ENCODE data around the gene FHL5.
"Not testable (repeated sequence)": the region's sequence is repeated elsewhere in the genome, so short reads cannot be mapped to it uniquely, and the experiment has no call there.

FHL5 gene

GRCh38 chr6:96562886-96563285 is at the start of gene FHL5:
Gene FHL5, plus strand, starts transcription at chr6:96563128. Its CDS starts 40,486 bp downstream, at chr6:96603614.
- DNase-seq, result no peak

GRCh38 chr6:96520171-96521115 is 42.5 kb upstream of the FHL5 start:
- DNase-seq, result no peak

GRCh38 chr6:96521306-96521643 is 41.7 kb upstream of the FHL5 start:
- DNase-seq, result no peak

- peak; percentile 82 to 92 (median 86) for DNase-seq
Observed at GRCh38 chr6:96521644-96522464, 41.1 kb upstream of the FHL5 start, which contains the start of gene UFL1. Gene UFL1, plus strand, starts transcription at chr6:96521806. Its CDS starts 68 bp downstream, at chr6:96521874.

GRCh38 chr6:96522465-96523009 is 40.4 kb upstream of the FHL5 start:
- DNase-seq, result no peak

GRCh38 chr6:96528193-96528592 is 34.7 kb upstream of the FHL5 start:
- DNase-seq, result no peak

- DNase-seq, result no peak
Observed at GRCh38 chr6:96532399-96532798, 30.5 kb upstream of the FHL5 start.

GRCh38 chr6:96537726-96538125 is 25.2 kb upstream of the FHL5 start:
- no peak for DNase-seq

GRCh38 chr6:96542702-96543101 is 20.2 kb upstream of the FHL5 start:
- DNase-seq, result no peak

- DNase-seq, result no peak
Observed at GRCh38 chr6:96545882-96546281, 17.0 kb upstream of the FHL5 start.

GRCh38 chr6:96547654-96548053 is 15.3 kb upstream of the FHL5 start:
- no peak for DNase-seq

GRCh38 chr6:96554558-96554957 is 8.4 kb upstream of the FHL5 start:
- DNase-seq, result no peak

- not testable (repeated sequence) for DNase-seq
Observed at GRCh38 chr6:96559740-96560139, 3.2 kb upstream of the FHL5 start.

- no peak for DNase-seq
Observed at GRCh38 chr6:96563853-96564252, 925 bp downstream of the FHL5 start.

- DNase-seq, result no peak
Observed at GRCh38 chr6:96570053-96570452, 7.1 kb downstream of the FHL5 start.

- no peak for DNase-seq
Observed at GRCh38 chr6:96571551-96571950, 8.6 kb downstream of the FHL5 start.

GRCh38 chr6:96575359-96575758 is 12.4 kb downstream of the FHL5 start:
- no peak for DNase-seq

- DNase-seq, result no peak
Observed at GRCh38 chr6:96576221-96576620, 13.3 kb downstream of the FHL5 start.

- DNase-seq, result no peak
Observed at GRCh38 chr6:96582021-96582420, 19.1 kb downstream of the FHL5 start.

GRCh38 chr6:96582436-96582835 is 19.5 kb downstream of the FHL5 start:
- DNase-seq, result no peak

GRCh38 chr6:96604420-96604819 is 41.5 kb downstream of the FHL5 start:
- no peak for DNase-seq

- DNase-seq, result no peak
Observed at GRCh38 chr6:96608074-96608473, 45.1 kb downstream of the FHL5 start.

GRCh38 chr6:96610019-96610418 is 47.1 kb downstream of the FHL5 start:
- DNase-seq, result no peak
